ENCODE results near the gene TPX2.

TPX2 gene

GRCh38 chr20:31764641-31765305 lies 25.7 kb downstream of the TPX2 start:
- TF ChIP-seq EZH2phosphoT487 (conservative IDR thresholded peaks at IDR 0.05; ENCODE audit: low read length) (no peak), CTCF (IDR thresholded peaks at IDR 0.05; ENCODE audit: insufficient read depth, low read length, poor library complexity, severe bottlenecking) (no peak)
- Histone ChIP-seq H4K20me1 (ENCODE audit: low read depth, low read length) (peaks cover 16% of the 10 kb centered on the region; the same call in 1 of the 2 replicates), H3K4me2 (ENCODE audit: low read depth, low read length, poor library complexity, severe bottlenecking) (no peak overlapping the region), H3K27me3 (ENCODE audit: low read length) (no peaks in the 10 kb centered on the region), H3F3A (ENCODE audit: insufficient read depth) (peaks cover 27% of the 10 kb centered on the region), H3K4me3 (ENCODE audit: insufficient read depth, low read length, poor library complexity, severe bottlenecking) (no peak overlapping the region), H3K9me2 (replicated peaks; ENCODE audit: insufficient read depth, low read length) (no peaks in the 10 kb centered on the region), H2AFZ (ENCODE audit: low read depth, low read length, severe bottlenecking) (no peak overlapping the region), H3K9me3 (ENCODE audit: insufficient read depth, low read length) (no peaks in the 10 kb centered on the region), H3K27ac (ENCODE audit: low read depth, low read length) (no peak overlapping the region), H3K9ac (ENCODE audit: low read length) (no peak overlapping the region), H3K79me2 (ENCODE audit: insufficient read depth, low read length) (peaks cover 52% of the 10 kb centered on the region), H3K36me3 (ENCODE audit: low read length) (peaks cover 56% of the 10 kb centered on the region)

DNA sequence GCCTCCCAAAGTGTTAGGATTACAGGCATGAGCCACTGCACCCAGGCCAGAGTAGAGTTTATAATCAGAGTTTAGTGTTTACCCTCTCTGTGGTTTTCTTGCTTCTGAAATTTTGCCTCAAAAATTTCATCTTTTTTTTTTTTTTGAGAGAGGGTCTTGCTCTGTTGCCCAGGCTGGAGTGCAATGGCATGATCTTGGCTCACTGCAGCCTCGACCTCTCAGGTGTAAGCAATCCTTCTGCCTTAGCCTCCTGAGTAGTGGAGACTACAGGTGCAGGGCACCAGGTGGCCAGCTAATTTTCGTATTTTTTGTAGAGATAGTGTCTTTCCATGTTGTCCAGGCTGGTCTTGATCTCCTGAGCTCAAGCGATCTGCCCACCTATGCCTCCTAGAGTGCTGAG lies 28.7 kb downstream of the TPX2 start:
- Histone ChIP-seq H3K27ac (ENCODE audit: low read depth, low read length) (no peak overlapping the region), H3K9me3 (ENCODE audit: insufficient read depth, low read length) (no peaks in the 10 kb centered on the region), H3K27me3 (ENCODE audit: low read length) (no peaks in the 10 kb centered on the region), H4K20me1 (ENCODE audit: low read depth, low read length) (peaks cover 9% of the 10 kb centered on the region; the same call in 1 of the 2 replicates), H3K4me2 (ENCODE audit: low read depth, low read length, poor library complexity, severe bottlenecking) (no peak overlapping the region), H3K9me2 (replicated peaks; ENCODE audit: insufficient read depth, low read length) (no peaks in the 10 kb centered on the region), H3K9ac (ENCODE audit: low read length) (no peak overlapping the region), H3K79me2 (ENCODE audit: insufficient read depth, low read length) (peaks cover 26% of the 10 kb centered on the region), H2AFZ (ENCODE audit: low read depth, low read length, severe bottlenecking) (no peak overlapping the region), H3F3A (ENCODE audit: insufficient read depth) (peaks cover 23% of the 10 kb centered on the region), H3K4me3 (ENCODE audit: insufficient read depth, low read length, poor library complexity, severe bottlenecking) (no peak overlapping the region), H3K36me3 (ENCODE audit: low read length) (peaks cover 58% of the 10 kb centered on the region)
- TF ChIP-seq EZH2phosphoT487 (conservative IDR thresholded peaks at IDR 0.05; ENCODE audit: low read length): no peak
- TF ChIP-seq CTCF (IDR thresholded peaks at IDR 0.05; ENCODE audit: insufficient read depth, low read length, poor library complexity, severe bottlenecking): no peak

DNA sequence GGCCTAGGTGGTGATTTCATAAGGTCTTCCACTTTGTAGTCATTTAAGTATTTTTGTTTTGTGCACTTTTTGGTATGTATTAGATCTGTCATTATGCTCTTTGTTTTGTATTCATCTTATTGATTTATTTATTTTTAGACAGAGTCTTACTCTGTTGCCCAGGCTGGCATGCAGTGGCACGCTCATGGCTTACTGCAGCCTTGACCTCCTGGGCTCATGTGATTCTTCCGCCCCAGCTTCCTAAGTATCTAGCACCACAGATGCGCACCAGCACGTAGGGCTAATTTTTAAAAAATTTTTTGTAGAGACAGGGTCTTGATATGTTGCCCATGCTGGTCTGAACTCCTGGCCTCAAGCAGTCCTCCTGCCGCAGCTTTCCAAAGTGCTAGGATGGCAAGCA lies 30.6 kb downstream of the TPX2 start:
- peaks cover 24% of the 10 kb centered on the region for H3K79me2 ChIP-seq (ENCODE audit: insufficient read depth, low read length)

More for the DNA sequence above, 30.6 kb downstream of the TPX2 start:
- H3F3A ChIP-seq (ENCODE audit: insufficient read depth): peaks cover 23% of the 10 kb centered on the region
- no peak overlapping the region for H2AFZ ChIP-seq (ENCODE audit: low read depth, low read length, severe bottlenecking)
- H3K9me2 ChIP-seq (replicated peaks; ENCODE audit: insufficient read depth, low read length): no peaks in the 10 kb centered on the region
- H4K20me1 ChIP-seq (ENCODE audit: low read depth, low read length): peaks cover 11% of the 10 kb centered on the region
- H3K4me3 ChIP-seq (ENCODE audit: insufficient read depth, low read length, poor library complexity, severe bottlenecking): no peak overlapping the region
- H3K36me3 ChIP-seq (ENCODE audit: low read length): peaks cover 62% of the 10 kb centered on the region
- H3K27me3 ChIP-seq (ENCODE audit: low read length): no peaks in the 10 kb centered on the region
- TF ChIP-seq CTCF (IDR thresholded peaks at IDR 0.05; ENCODE audit: insufficient read depth, low read length, poor library complexity, severe bottlenecking) (no peak), EZH2phosphoT487 (conservative IDR thresholded peaks at IDR 0.05; ENCODE audit: low read length) (no peak)
- no peak overlapping the region for H3K4me2 ChIP-seq (ENCODE audit: low read depth, low read length, poor library complexity, severe bottlenecking)
- H3K9me3 ChIP-seq (ENCODE audit: insufficient read depth, low read length): no peaks in the 10 kb centered on the region
- no peak overlapping the region for H3K27ac ChIP-seq (ENCODE audit: low read depth, low read length)
- H3K9ac ChIP-seq (ENCODE audit: low read length): no peak overlapping the region
